HL-60 (cell line): ENCODE measurements around the gene SNRPB2.

Experiments
- DNase-seq, 2 experiments: peaks; one replicate each; pipeline ENCODE4 v3.0.0-alpha.2; 2010 to 2020; ENCODE audit warnings: low read depth in 1 of 2, low spot score in 1 of 2
- H3K27ac ChIP-seq: fragments of 250-450 bp; sonication (Bioruptor Pico); replicated peaks from 2 replicates; pipeline ENCODE4 v1.5.1; 2020; ENCODE audit warnings: mild to moderate bottlenecking, moderate library complexity
- H3K27me3 ChIP-seq: fragments of 250-450 bp; sonication (Bioruptor Pico); 2 replicates; pipeline ENCODE4 v1.5.1; 2021; ENCODE audit warnings: mild to moderate bottlenecking, moderate library complexity; ENCODE audit not compliant: insufficient read depth, poor library complexity, severe bottlenecking
- H3K4me3 ChIP-seq: replicated peaks from 2 replicates; pipeline ENCODE4 v1.5.1; 2011; ENCODE audit warnings: mild to moderate bottlenecking, control low read depth, low read length; ENCODE audit not compliant: insufficient read depth
- GABPA ChIP-seq: IDR thresholded peaks from 2 replicates; pipeline ENCODE4 v1.6.1; 2012; ENCODE audit warnings: low read depth
- POLR2AphosphoS5 ChIP-seq: IDR thresholded peaks from 2 replicates; pipeline ENCODE4 v1.6.1; 2012; ENCODE audit warnings: low read depth
- REST ChIP-seq: IDR thresholded peaks from 2 replicates; pipeline ENCODE4 v1.6.1; 2012; ENCODE audit warnings: low read depth; ENCODE audit not compliant: insufficient replicate concordance
- SPI1 ChIP-seq: IDR thresholded peaks from 2 replicates; pipeline ENCODE4 v1.6.1; 2012; ENCODE audit warnings: low read depth, mild to moderate bottlenecking, borderline replicate concordance
- TF ChIP-seq, protein P1 (sequence below): IDR thresholded peaks from one replicate; pipeline ENCODE4 v1.5.1; 2011; ENCODE audit warnings: low read length, control low read depth, inconsistent platforms; ENCODE audit not compliant: insufficient read depth

The SNRPB2 gene

DNA sequence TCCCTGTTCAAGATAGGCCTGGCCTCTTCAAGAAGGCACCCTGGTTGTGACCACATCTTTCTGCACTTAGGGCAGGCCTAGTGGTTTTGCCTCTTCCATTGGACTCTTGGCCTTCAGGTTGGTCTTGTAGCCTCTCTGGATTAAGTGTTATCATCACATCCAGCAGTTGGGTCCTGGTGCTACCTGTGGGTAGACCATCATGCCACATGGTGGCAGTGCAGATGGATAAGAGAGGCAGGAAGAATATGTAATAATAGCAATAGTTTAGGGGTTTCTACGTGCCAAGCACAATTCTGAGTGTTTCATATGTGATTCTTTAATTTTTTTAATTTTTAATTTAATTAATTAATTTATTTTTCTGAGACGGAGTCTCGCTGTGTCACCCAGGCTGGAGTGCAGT, 28.5 kb upstream of the SNRPB2 start:
- H3K27ac ChIP-seq: no peak overlapping the region
- TF ChIP-seq, protein P1, sequence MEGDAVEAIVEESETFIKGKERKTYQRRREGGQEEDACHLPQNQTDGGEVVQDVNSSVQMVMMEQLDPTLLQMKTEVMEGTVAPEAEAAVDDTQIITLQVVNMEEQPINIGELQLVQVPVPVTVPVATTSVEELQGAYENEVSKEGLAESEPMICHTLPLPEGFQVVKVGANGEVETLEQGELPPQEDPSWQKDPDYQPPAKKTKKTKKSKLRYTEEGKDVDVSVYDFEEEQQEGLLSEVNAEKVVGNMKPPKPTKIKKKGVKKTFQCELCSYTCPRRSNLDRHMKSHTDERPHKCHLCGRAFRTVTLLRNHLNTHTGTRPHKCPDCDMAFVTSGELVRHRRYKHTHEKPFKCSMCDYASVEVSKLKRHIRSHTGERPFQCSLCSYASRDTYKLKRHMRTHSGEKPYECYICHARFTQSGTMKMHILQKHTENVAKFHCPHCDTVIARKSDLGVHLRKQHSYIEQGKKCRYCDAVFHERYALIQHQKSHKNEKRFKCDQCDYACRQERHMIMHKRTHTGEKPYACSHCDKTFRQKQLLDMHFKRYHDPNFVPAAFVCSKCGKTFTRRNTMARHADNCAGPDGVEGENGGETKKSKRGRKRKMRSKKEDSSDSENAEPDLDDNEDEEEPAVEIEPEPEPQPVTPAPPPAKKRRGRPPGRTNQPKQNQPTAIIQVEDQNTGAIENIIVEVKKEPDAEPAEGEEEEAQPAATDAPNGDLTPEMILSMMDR: peak; percentile 44
- no peak for TF ChIP-seq SPI1
- TF ChIP-seq REST: no peak
- TF ChIP-seq POLR2AphosphoS5: no peak
- TF ChIP-seq GABPA: no peak
- peak in 1 of 2 experiments; percentile 24 for DNase-seq
- H3K4me3 ChIP-seq: no peak overlapping the region
- no peaks in the 10 kb centered on the region for H3K27me3 ChIP-seq

DNA sequence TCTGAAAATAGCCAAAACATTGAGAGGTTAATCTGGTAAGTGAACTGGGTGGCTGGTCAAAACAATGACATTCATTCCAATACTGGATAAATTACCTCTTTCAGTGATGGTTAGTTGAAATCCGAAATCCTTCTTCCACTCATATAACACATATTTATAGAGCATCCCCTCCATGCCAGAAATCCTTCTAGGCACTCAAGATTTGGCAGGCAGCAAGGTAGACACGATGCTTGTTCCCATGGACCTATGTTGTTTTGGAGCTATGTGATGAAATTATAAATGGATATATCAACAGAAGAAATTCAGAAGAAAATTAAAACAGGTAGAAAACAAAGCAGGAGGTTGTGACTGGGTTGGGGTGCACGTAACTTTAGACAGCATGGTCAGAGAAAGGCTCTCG, 26.3 kb upstream of the SNRPB2 start:
- no peak for DNase-seq
- TF ChIP-seq REST (no peak), SPI1 (no peak), GABPA (no peak), POLR2AphosphoS5 (no peak)
- TF ChIP-seq, protein P1: no peak
- H3K27me3 ChIP-seq: no peaks in the 10 kb centered on the region
- no peak overlapping the region for H3K4me3 ChIP-seq
- H3K27ac ChIP-seq: no peak overlapping the region

GRCh38 chr20:16707674-16708073, 22.2 kb upstream of the SNRPB2 start:
- no peaks in the 10 kb centered on the region for H3K27me3 ChIP-seq
- TF ChIP-seq REST: no peak
- TF ChIP-seq POLR2AphosphoS5: no peak
- TF ChIP-seq GABPA: no peak
- no peak for TF ChIP-seq SPI1
- TF ChIP-seq, protein P1: no peak
- no peak for DNase-seq
- H3K4me3 ChIP-seq: no peak overlapping the region
- H3K27ac ChIP-seq: no peak overlapping the region
